Umbilical cord (tissue), 2 donors: ENCODE measurements around the gene LRRN4CL. TPM values are rescaled to one million over a fixed set of nuclear protein-coding genes. Genes with fewer than 3 reads are reported as not detected.
"Not testable (repeated sequence)": the region's sequence is repeated elsewhere in the genome, so short reads cannot be mapped to it uniquely, and the experiment has no call there.

Experiments
- DNase-seq: peaks from one replicate; pipeline ENCODE4 v3.0.0-alpha.2; 2015; ENCODE audit warnings: low spot score
- total RNA-seq: library from RNA; depleted of rRNA; stranded (reverse); fragments of >200 nt; gene quantifications from one replicate; pipeline ENCODE4 v1.2.3, GENCODE V29; 2014; ENCODE audit warnings: low replicate concordance; ENCODE audit not compliant: insufficient read depth

Gene LRRN4CL
- 3.1 TPM for total RNA-seq

DNA sequence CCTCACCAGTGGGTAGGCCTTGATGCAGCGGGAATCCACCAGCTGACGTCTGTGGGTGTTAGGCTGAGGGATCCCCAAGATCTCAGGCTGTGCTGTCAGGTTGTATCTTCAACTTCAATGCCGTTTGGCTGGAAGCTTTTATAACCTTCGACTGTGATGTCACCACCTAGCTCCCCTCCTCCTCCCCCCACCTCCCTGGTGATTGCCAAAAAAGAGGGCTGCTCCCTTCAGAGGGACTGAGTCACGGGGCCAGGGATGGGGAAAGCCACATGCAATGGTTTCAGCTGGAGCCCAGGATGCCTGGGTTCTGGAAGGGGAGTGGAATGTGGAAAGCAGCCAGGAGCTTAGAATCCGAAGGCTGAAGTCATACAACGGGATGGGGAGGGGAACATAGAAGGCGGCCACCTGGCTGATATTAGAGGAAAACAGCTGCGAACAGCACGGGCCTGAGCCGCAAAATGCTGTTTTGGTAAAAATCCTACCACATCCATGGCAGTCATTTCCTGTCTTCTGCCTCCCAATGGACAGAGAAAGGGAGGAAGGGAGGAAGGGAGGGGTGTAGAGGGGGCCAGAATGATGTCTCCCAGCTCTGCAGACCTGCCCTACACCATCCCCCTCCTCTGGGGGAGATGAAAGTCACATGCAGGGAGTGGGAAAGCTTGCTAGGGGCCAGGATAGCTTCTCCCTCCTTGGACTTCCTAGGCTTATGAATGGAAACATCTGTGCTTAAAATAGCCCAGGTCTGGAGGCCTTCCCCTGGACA lies at the start of gene LRRN4CL:
LRRN4CL (minus strand) TSS at position 110 of the 763 bp plus-strand sequence. CDS start 1,022 bp downstream, outside the sequence.
- peak; percentile 90 for DNase-seq

- no peak for DNase-seq
Measured at GRCh38 chr11:62737196-62737595, 47.9 kb upstream of the LRRN4CL start.

GRCh38 chr11:62732830-62733229 lies 43.5 kb upstream of the LRRN4CL start:
- no peak for DNase-seq

DNA sequence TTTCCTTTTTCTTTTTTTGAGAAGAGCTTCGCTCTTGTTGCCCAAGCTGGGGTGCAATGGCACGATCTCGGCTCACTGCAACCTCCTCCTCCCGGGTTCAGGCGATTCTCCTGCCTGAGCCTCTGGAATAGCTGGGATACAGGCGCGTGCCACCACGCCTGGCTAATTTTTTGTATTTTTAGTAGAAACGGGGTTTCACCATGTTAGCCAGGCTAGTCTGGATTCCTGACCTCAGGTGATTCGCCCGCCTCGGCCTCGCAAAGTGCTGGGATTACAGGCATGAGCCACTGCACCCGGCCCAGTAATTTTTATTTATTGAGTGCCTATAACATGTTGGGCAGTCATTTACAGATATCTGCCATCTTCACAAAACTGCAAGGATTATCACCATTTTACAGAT lies 40.7 kb upstream of the LRRN4CL start:
- DNase-seq = not testable (repeated sequence)

GRCh38 chr11:62728171-62728988 lies 39.0 kb upstream of the LRRN4CL start, which contains the start of gene TTC9C:
Gene TTC9C (plus strand): TSS chr11:62728486. CDS start chr11:62728849, 363 bp downstream.
- DNase-seq = peak; percentile 95

DNA sequence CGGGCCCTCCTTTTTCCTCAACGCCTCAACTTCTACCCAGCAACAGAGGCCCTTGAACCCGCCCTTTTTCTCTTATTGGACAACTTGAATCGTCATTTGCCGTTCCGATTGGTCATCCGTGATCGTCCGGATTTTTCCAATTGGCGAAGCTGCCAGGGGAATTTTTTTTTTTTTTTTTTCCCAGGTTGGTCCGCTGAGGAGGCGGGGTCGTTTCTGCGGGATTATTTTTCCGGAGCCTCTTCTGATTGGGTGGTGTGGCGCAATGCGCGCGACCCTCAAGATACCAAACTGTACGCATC lies 38.5 kb upstream of the LRRN4CL start:
- peak; percentile 100 for DNase-seq

DNA sequence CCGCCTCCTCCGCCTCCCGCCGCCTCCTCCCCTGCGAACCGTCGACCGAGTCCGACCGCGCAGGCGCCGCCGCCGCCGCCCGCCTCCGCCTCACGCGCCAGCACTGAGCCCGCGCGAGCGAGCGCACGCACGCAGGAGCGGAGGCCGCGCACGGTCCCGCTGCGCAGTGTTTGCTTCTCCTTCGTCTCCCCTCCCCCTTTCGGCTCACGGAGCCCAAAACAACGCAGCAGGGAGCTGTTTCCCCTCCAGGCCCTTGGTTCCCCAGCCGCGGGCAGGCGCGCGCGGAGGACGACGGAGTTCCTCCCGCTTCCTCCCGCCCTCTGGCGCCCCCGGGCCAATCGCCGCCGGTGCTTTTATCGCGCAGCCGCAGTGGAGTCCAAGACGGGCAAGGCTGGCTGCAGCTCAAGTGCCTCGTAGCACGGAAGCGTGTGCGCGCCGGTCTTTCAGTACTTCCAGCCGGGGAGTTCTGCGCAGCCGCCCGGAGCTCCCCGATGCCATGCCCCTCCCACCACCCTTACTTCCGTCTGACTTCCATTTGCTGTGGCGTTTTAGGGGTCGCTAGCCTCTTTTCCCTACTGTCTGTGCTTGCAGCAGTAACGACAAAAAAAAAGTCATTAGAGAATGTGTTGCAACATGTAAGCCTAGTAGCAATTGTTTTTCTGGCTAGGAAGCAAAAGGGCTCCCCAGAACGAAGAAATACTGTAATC lies 38.0 kb upstream of the LRRN4CL start, which contains the start of gene HNRNPUL2:
HNRNPUL2 (minus strand) TSS at position 293 of the 707 bp plus-strand sequence. CDS start 301 bp downstream, outside the sequence.
- DNase-seq = peak; percentile 100

DNA sequence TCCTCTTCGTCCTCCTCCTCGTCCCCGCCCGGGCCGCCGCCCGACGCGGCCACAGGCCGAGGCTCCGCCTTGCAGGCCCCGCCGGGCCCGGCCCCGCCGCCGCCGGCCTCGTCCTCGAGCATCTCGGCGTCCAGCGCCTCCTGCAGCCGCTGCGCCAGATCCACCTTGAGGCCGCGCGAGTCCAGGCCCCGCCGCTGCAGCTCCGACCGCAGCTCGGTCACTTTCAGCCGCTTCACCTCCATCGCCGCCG lies 37.5 kb upstream of the LRRN4CL start:
- no peak for DNase-seq

DNA sequence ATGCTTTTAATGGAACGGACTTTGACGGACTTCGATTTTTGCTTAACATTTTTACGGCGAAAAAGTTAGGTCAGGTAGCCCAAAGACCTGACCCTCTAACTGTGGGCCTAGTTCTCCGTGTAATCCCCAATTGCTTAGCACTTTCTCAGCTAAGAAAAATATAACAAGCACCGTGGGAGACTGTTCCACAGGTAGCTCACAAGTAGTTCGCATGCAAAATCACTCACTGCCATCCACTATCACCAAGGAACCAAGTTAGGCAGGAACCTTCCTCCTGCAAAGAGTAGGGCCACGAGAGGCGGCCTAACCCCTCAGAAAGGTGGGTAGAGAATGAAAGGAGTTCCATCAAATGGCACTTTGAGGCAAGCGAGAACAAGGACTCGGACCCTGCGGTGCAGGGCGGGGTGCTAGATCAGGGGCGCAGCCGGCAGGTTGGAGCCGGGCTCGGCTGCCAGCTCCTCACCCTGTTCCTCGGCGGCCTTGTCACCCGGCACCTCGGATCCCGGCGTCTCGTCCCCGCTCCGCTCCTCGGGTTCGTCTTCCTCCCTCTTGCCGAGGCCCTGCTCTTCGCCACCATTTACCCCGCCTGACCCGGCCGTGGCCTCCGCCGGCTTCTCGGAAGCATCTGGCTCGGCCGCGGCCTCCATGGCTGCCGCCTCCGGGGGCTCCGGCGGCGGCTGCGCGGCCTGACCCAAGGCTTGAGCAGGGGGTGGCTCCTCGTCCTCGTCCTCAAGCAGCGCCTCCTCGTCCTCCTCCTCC lies 37.0 kb upstream of the LRRN4CL start:
- no peak for DNase-seq

DNA sequence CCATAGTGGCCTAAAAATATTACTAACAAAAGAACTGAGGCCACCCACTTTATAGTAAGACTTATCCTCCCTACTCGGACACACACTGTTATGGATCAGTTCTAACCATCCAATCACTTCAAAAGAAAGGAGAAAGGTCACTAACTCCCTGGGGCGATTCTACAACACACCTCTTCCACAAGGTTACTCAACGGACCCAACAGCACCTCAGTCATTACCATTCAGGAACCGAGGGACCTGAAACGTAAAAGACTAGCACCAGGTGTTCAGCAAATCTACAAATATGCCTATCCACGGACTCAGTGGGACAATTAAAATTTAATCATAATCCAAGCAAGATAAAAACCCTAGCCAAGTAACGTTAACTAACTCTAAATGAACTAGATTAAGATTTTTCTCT lies 36.3 kb upstream of the LRRN4CL start:
- DNase-seq = no peak

DNA sequence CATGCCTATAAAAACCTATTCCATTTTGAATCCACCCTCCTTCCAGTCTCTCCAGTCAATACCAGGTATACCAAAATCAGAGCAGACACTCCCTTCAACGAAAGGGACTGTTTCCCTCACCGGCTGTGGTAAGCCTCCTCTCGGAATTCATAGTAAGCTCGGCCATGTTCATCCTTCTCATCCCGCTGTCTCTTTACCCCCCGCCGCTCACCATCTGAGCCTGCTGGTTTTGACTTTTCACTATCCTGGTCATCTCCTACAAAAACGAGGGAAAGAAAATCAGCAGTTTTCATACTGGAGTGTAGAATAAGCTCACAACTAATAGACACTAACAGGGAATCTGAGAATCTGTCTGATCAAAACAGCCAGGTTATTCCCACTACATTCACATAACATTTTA lies 34.8 kb upstream of the LRRN4CL start:
- no peak for DNase-seq

DNA sequence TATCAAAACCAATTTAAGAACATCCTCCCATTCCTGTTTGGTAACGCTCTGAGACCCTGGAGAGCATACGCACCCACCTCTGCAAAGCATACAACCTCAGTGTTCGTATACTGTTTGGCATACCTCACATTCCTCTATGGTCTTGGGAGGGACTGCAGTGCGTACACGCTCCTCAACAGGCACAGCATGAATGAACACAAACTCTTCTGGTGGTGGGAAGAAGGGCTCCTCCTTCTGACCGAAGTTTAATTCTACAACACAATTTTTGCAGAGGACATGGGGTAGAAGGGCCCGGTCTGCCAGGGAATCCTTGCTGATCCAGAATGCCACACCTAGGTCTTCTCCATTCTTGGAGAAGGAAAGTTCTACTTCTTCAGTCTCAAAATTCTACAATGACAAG lies 32.7 kb upstream of the LRRN4CL start:
- no peak for DNase-seq

GRCh38 chr11:62719302-62719978 lies 30.1 kb upstream of the LRRN4CL start:
- no peak for DNase-seq

DNA sequence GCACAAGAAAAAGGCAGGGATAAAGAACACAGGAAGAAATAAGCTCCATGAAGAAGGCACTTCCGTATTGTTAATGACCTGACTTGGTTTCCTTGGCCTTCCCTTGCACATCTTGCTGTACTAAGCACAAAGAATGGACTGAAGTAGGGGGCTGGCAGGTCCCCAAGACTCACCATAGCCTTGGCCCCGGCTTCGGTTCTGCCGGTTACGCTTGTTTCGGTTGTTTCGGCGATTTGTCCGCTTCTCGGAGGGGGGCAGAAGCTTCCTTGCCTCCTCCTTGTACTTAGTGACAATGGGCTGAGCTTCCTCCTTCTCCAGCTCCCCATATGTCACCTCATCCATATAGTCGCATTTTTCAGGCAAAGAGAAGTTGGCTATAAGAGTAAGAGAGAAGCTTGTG lies 27.5 kb upstream of the LRRN4CL start:
- DNase-seq = no peak

DNA sequence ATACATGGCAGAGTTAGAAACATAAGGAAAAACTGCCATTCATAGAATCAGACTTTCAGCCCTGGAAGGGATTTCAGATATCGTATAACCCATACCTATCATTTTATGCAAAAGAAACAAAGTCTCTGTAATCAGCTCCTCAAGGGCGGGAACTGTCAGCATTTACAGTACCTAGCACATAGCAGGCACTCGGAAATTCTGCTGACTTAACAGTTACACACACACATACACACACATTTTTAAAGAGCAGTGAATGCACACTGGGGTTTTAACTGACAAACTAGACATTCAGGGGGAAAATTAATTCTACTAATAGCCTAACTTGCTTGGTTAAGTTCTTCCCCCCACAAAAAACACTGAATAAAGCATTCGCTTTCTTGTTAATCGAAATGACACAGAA lies 26.9 kb upstream of the LRRN4CL start:
- DNase-seq = no peak

- no peak for DNase-seq
Measured at GRCh38 chr11:62715150-62716130, 26.1 kb upstream of the LRRN4CL start.

- no peak for DNase-seq
Measured at GRCh38 chr11:62713343-62713742, 24.0 kb upstream of the LRRN4CL start.

DNA sequence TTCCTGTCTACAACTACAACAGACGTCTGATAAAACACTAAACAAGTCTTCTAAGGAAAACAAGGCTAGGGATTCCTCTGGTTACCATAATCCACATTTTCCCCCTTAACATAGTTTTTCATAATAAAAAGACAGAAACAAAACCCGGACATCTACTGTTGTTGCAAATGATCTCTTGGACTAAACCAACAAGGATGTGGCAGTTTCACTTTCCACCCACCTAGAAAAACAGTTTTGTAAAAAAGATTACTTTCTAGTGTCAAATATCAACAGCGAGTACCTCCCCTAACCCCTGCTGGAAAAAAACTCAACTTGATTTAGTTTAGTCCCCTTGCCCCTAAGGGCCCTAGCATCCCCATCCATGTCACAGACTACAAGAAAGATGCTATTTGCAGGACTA lies 23.5 kb upstream of the LRRN4CL start:
- no peak for DNase-seq

- no peak for DNase-seq
Measured at GRCh38 chr11:62712276-62712812, 23.0 kb upstream of the LRRN4CL start.

- DNase-seq = no peak
Measured at GRCh38 chr11:62710001-62710345, 20.6 kb upstream of the LRRN4CL start.
